HEK293 (cell line): ENCODE results near the gene PYCR2.

Experiments used
- MEIS1 ChIP-seq: sonication (generic); formaldehyde crosslinking; IDR thresholded peaks from 2 replicates; pipeline ENCODE4 v1.8.1; 2022; ENCODE audit warnings: missing genetic modification reagents, mild to moderate bottlenecking, borderline replicate concordance
- MYNN ChIP-seq: fragments of 450-650 bp; formaldehyde crosslinking; IDR thresholded peaks from 2 replicates; pipeline ENCODE4 v1.5.1; 2016; ENCODE audit warnings: missing biosample characterization, missing genetic modification characterization, borderline replicate concordance
- ZNF155 ChIP-seq: fragments of 450-650 bp; formaldehyde crosslinking; IDR thresholded peaks from 2 replicates; pipeline ENCODE4 v1.5.1; 2016; ENCODE audit warnings: missing biosample characterization, missing genetic modification characterization
- ZNF292 ChIP-seq: fragments of 450-650 bp; formaldehyde crosslinking; IDR thresholded peaks from 2 replicates; pipeline ENCODE4 v1.5.1; 2016; ENCODE audit warnings: low read depth, missing biosample characterization, missing genetic modification characterization, borderline replicate concordance
- ZNF530 ChIP-seq: fragments of 450-650 bp; formaldehyde crosslinking; IDR thresholded peaks from 2 replicates; pipeline ENCODE4 v1.5.1; 2016; ENCODE audit warnings: low read depth, missing biosample characterization, missing genetic modification characterization

DNA sequence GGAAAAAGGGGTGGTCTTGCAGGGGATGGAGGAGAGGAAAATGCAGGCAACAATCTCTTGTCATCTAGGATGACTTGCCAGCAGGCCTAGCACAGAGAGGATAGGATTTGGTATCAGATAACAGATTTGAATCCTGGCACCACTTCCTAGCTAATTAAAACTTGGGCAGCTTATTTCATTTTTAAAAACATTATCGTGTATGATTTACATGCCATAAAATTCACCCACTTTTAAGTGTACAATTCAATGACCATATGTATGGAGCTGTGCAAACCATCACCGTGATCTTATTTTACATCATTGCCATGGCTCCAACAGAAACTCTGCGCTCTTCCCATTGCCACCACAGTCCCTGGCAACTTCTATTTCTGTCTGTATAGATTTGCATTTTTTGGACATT, 6.9 kb downstream of the PYCR2 start:
- no peak for TF ChIP-seq ZNF530
- no peak for TF ChIP-seq MEIS1 (CRISPR knock-in tag)
- TF ChIP-seq MYNN (tag by site-specific recombination) = no peak
- no peak for TF ChIP-seq ZNF292 (tag by site-specific recombination)
- TF ChIP-seq ZNF155 (tag by site-specific recombination) = no peak
